HFFc6 (cell line): ENCODE measurements around the gene HCN4. TPM values are rescaled to one million over a fixed set of nuclear protein-coding genes. Genes with fewer than 3 reads are reported as not detected.

Source experiments
- DNase-seq: peaks from one replicate; pipeline ENCODE4 v3.0.0-alpha.2; 2018
- H3K27ac Mint-ChIP-seq: 2 replicates; pipeline ENCODE4 v1.8.0; 2020; ENCODE audit warnings: mild to moderate bottlenecking, mixed read lengths
- H3K27me3 Mint-ChIP-seq: 2 replicates; pipeline ENCODE4 v1.8.0; 2021; ENCODE audit warnings: mild to moderate bottlenecking, moderate library complexity, mixed read lengths; ENCODE audit not compliant: insufficient read depth
- H3K36me3 Mint-ChIP-seq: 2 replicates; pipeline ENCODE4 v1.8.0; 2021; ENCODE audit warnings: low read depth, mixed read lengths
- H3K4me1 Mint-ChIP-seq: 2 replicates; pipeline ENCODE4 v1.8.0; 2020; ENCODE audit warnings: low read depth, mixed read lengths
- H3K4me3 Mint-ChIP-seq: 2 replicates; pipeline ENCODE4 v1.8.0; 2020; ENCODE audit warnings: mild to moderate bottlenecking, moderate library complexity, mixed read lengths
- H3K9me3 Mint-ChIP-seq: 2 replicates; pipeline ENCODE4 v1.8.0; 2020; ENCODE audit warnings: mild to moderate bottlenecking, mixed read lengths
- CTCF ChIP-seq: fragments of 200-600 bp; sonication (generic); IDR thresholded peaks from 2 replicates; pipeline ENCODE4 v1.5.0; 2021; ENCODE audit warnings: antibody characterized with exemption, mild to moderate bottlenecking
- total RNA-seq, 6 experiments: library from RNA; stranded (reverse); fragmentation: NEBNext Ultra II Directional; extraction: Animal tissue kit (Norgen Biotek cat#: 25700); gene quantifications; 2 replicates in 1 of 6; 3 replicates in 5 of 6; pipeline ENCODE4 v1.2.3, GENCODE V29; 2021

The HCN4 gene
- total RNA-seq, 6 experiments from 2014 or later = not detected

- Mint-ChIP-seq H3K4me1 (no peaks in the 10 kb centered on the region), H3K4me3 (no peak overlapping the region), H3K27me3 (peaks cover 32% of the 10 kb centered on the region), H3K36me3 (no peaks in the 10 kb centered on the region), H3K9me3 (peaks cover 6% of the 10 kb centered on the region), H3K27ac (no peak overlapping the region)
- TF ChIP-seq CTCF = no peak
- no peak for DNase-seq
These were observed 3.1 kb upstream of the HCN4 start for GRCh38 chr15:73371812-73372211.

GRCh38 chr15:73370151-73370550 lies 1.4 kb upstream of the HCN4 start:
- no peak for DNase-seq
- H3K27ac Mint-ChIP-seq = no peak overlapping the region
- H3K4me1 Mint-ChIP-seq = no peaks in the 10 kb centered on the region
- TF ChIP-seq CTCF = no peak
- H3K36me3 Mint-ChIP-seq = no peaks in the 10 kb centered on the region
- H3K27me3 Mint-ChIP-seq = peaks cover 40% of the 10 kb centered on the region
- no peak overlapping the region for H3K4me3 Mint-ChIP-seq
- H3K9me3 Mint-ChIP-seq = no peaks in the 10 kb centered on the region

GRCh38 chr15:73369154-73369694 lies 466 bp upstream of the HCN4 start:
- Mint-ChIP-seq H3K27ac (no peak overlapping the region), H3K4me3 (no peak overlapping the region), H3K9me3 (no peaks in the 10 kb centered on the region), H3K36me3 (no peaks in the 10 kb centered on the region), H3K4me1 (no peaks in the 10 kb centered on the region), H3K27me3 (peaks cover 44% of the 10 kb centered on the region)
- TF ChIP-seq CTCF = no peak
- DNase-seq = no peak

GRCh38 chr15:73367624-73368300 lies 996 bp downstream of the HCN4 start:
- H3K27ac Mint-ChIP-seq = no peak overlapping the region
- H3K36me3 Mint-ChIP-seq = no peaks in the 10 kb centered on the region
- H3K4me1 Mint-ChIP-seq = no peaks in the 10 kb centered on the region
- H3K9me3 Mint-ChIP-seq = no peaks in the 10 kb centered on the region
- no peak for TF ChIP-seq CTCF
- DNase-seq = no peak
- H3K4me3 Mint-ChIP-seq = no peak overlapping the region
- H3K27me3 Mint-ChIP-seq = peaks cover 43% of the 10 kb centered on the region

GRCh38 chr15:73366766-73367623 lies 1.8 kb downstream of the HCN4 start:
- no peak overlapping the region for H3K4me3 Mint-ChIP-seq
- no peaks in the 10 kb centered on the region for H3K36me3 Mint-ChIP-seq
- no peaks in the 10 kb centered on the region for H3K4me1 Mint-ChIP-seq
- H3K27me3 Mint-ChIP-seq = peaks cover 44% of the 10 kb centered on the region
- no peak for DNase-seq
- no peaks in the 10 kb centered on the region for H3K9me3 Mint-ChIP-seq
- no peak overlapping the region for H3K27ac Mint-ChIP-seq
- TF ChIP-seq CTCF = no peak
